Smooth muscle cell (in vitro differentiated cells): Measurements from ENCODE around the gene ITSN1. TPM values are rescaled to one million over a fixed set of nuclear protein-coding genes. Genes with fewer than 3 reads are reported as not detected.
A peak's percentile ranks its signal among the peaks of the same experiment; 100 is the strongest.

Experiments
- DNase-seq: peaks from one replicate; lab custom pipeline; 2025; ENCODE audit not compliant: unreplicated experiment; lab: John Stamatoyannopoulos, UW
- H2AFZ ChIP-seq: fragments of 200-600 bp; sonication (generic); 2 replicates; pipeline ENCODE4 v1.6.0; 2016; ENCODE audit warnings: antibody characterized with exemption, low read depth, mild to moderate bottlenecking
- H3F3A ChIP-seq: fragments of 200-600 bp; sonication (generic); 2 replicates; pipeline ENCODE4 v1.6.0; 2017; ENCODE audit warnings: antibody characterized with exemption, low read depth
- H3K27ac ChIP-seq: fragments of 200-600 bp; sonication (generic); 2 replicates; pipeline ENCODE4 v1.5.1; 2016; ENCODE audit warnings: low read depth, mild to moderate bottlenecking
- H3K27me3 ChIP-seq: fragments of 200-600 bp; sonication (generic); 2 replicates; pipeline ENCODE4 v1.6.1; 2016; ENCODE audit warnings: low read depth, mild to moderate bottlenecking
- H3K36me3 ChIP-seq: fragments of 200-600 bp; sonication (generic); 2 replicates; pipeline ENCODE4 v1.5.1; 2016; ENCODE audit warnings: low read depth
- H3K4me1 ChIP-seq: fragments of 200-600 bp; sonication (generic); 2 replicates; pipeline ENCODE4 v1.5.1; 2016; ENCODE audit warnings: low read depth
- H3K4me2 ChIP-seq: fragments of 200-600 bp; sonication (generic); 2 replicates; pipeline ENCODE4 v1.6.0; 2016; ENCODE audit warnings: mild to moderate bottlenecking
- H3K4me3 ChIP-seq: fragments of 200-600 bp; sonication (generic); 2 replicates; pipeline ENCODE4 v1.5.1; 2016; ENCODE audit warnings: mild to moderate bottlenecking
- H3K79me2 ChIP-seq: fragments of 200-600 bp; sonication (generic); 2 replicates; pipeline ENCODE4 v1.6.0; 2016; ENCODE audit warnings: low read depth, mild to moderate bottlenecking
- H3K9ac ChIP-seq: fragments of 200-600 bp; sonication (generic); 2 replicates; pipeline ENCODE4 v1.6.0; 2016; ENCODE audit warnings: low read depth
- H3K9me3 ChIP-seq: fragments of 200-600 bp; sonication (generic); replicated peaks from 2 replicates; pipeline ENCODE4 v1.5.1; 2016; ENCODE audit warnings: low read depth
- H4K20me1 ChIP-seq: fragments of 200-600 bp; sonication (generic); 2 replicates; pipeline ENCODE4 v1.6.0; 2016; ENCODE audit warnings: low read depth
- CTCF ChIP-seq: fragments of 200-600 bp; sonication (generic); IDR thresholded peaks from 2 replicates; pipeline ENCODE4 v1.5.1; 2017; ENCODE audit warnings: borderline replicate concordance, mild to moderate bottlenecking, antibody characterized with exemption; ENCODE audit not compliant: insufficient read depth, poor library complexity, severe bottlenecking
- WGBS: methylation state at CpG from one replicate; pipeline ENCODE4 v1.1.7; 2016; ENCODE audit warnings: low lambda C conversion rate; 5-methylcytosine and 5-hydroxymethylcytosine counted together
- polyA plus RNA-seq: library from polyadenylated mRNA; unstranded; fragments of >200 nt; fragmentation: Nextera tagmentation; extraction: Ambion mirVana; gene quantifications from 2 replicates; pipeline ENCODE4 v1.2.1, GENCODE V29; 2016
- total RNA-seq: library from RNA; depleted of rRNA; stranded (reverse); fragments of >200 nt; gene quantifications from 2 replicates; pipeline ENCODE4 v1.2.3, GENCODE V29; 2014

ITSN1 gene
- total and polyA plus RNA-seq, 2 experiments from 2014 or later: 36.4 to 76.5 TPM

DNA sequence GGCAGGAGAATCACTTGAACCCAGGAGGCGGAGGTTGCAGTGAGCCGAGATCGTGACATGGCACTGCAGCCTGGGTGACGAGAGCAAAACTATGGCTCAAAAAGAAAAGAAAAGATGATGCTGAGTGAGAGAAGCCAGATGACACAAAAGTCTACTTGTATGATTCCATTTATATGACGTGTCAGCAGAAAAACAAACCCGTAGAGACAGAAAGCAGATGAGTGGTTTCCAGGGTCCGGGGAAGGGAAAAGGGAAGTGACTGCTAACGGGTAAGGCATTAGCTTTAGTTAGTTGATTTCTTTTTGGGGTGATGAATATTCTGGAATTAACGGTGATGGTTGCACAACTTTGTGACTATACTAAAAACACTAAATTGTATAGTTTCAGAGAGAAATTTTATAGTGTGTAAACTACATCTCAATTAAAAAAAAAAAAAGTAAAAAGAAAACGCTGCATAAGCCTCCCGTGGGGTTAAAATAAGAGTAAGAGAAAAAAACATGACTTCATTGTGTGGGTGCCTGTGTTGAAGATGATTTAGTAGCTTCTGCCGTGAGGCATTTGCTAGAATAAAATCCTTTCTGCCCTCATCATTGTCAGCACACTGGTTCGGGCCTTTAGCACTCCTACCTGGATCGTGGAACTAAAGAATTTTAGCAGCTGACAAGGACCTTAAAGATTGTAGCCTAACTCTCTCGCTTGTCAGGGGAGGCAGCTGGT, 298.0 kb downstream of the ITSN1 start:
- Histone ChIP-seq H3F3A (peaks cover 22% of the 10 kb centered on the region), H3K79me2 (no peaks in the 10 kb centered on the region), H3K4me3 (no peak overlapping the region), H3K27ac (peak overlapping the region; percentile 98), H3K9ac (peak overlapping the region; percentile 89), H3K27me3 (no peaks in the 10 kb centered on the region), H3K4me2 (peak overlapping the region; percentile 55), H4K20me1 (no peaks in the 10 kb centered on the region), H2AFZ (no peak overlapping the region), H3K4me1 (peaks cover 4% of the 10 kb centered on the region), H3K9me3 (no peaks in the 10 kb centered on the region), H3K36me3 (no peaks in the 10 kb centered on the region)
- no peak for DNase-seq
- TF ChIP-seq CTCF: no peak
- WGBS: 36% methylated on average over 15 of the region's 15 CpGs

- Histone ChIP-seq H3K27me3 (no peaks in the 10 kb centered on the region), H3K9ac (peak overlapping the region; percentile 89), H3F3A (peaks cover 19% of the 10 kb centered on the region), H3K4me1 (peaks cover 4% of the 10 kb centered on the region), H3K4me3 (no peak overlapping the region), H3K9me3 (no peaks in the 10 kb centered on the region), H3K4me2 (peak overlapping the region; percentile 55), H3K36me3 (no peaks in the 10 kb centered on the region), H3K79me2 (no peaks in the 10 kb centered on the region), H2AFZ (no peak overlapping the region), H4K20me1 (no peaks in the 10 kb centered on the region), H3K27ac (peak overlapping the region; percentile 98)
- no peak for TF ChIP-seq CTCF
- 22% methylated on average over 5 of the region's 5 CpGs for WGBS
- no peak for DNase-seq
Observed at GRCh38 chr21:33940881-33941245, 298.6 kb downstream of the ITSN1 start.

DNA sequence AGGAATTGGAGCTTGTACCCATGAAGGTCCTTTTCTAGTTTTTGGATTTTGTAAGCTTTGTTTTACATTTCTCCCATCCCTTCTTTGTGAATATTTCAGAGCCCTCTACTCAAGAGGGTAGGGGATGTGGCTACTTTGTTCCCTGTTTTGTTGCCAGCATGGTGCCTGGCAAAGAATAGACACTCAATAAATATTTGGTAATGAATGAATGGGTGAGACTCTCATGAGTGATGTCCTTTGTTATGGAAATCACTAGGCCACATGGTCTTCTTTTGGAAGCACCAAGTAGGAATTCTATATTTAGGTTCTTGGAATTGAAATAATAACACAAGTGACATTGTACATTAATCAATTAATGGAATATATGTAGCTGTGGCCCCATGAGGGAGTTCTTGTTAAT, 300.1 kb downstream of the ITSN1 start:
- no peak for TF ChIP-seq CTCF
- Histone ChIP-seq H3K4me3 (no peak overlapping the region), H3K27me3 (no peaks in the 10 kb centered on the region), H4K20me1 (no peaks in the 10 kb centered on the region), H3K36me3 (no peaks in the 10 kb centered on the region), H3K27ac (no peak overlapping the region), H3K9me3 (no peaks in the 10 kb centered on the region), H3K4me1 (peaks cover 12% of the 10 kb centered on the region), H2AFZ (no peak overlapping the region), H3F3A (peaks cover 22% of the 10 kb centered on the region), H3K4me2 (no peak overlapping the region), H3K79me2 (no peaks in the 10 kb centered on the region), H3K9ac (no peak overlapping the region)
- DNase-seq: no peak

DNA sequence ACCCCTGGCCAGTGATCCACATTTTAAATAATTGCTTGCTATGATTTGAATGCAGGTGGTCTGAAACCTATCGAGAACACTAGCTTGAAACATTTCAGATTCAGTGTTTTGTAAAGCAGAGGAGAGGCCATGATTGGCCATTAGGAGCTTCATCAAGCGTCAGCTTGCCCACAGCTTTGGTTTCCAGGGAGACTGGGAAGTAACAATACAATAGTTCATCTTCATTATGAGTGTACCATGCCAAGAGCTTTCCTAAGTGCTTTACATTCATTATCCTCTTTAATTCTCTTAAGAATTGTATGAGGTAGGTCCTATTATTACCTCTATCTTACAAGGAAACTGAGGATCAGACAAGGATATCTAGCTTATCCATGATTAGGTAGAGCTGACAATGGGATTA, 301.0 kb downstream of the ITSN1 start:
- no peak for TF ChIP-seq CTCF
- no peaks in the 10 kb centered on the region for H3K27me3 ChIP-seq
- H3F3A ChIP-seq: peaks cover 22% of the 10 kb centered on the region
- H3K9ac ChIP-seq: no peak overlapping the region
- no peak overlapping the region for H2AFZ ChIP-seq
- 96% methylated on average over 2 of the region's 2 CpGs for WGBS
- H4K20me1 ChIP-seq: no peaks in the 10 kb centered on the region
- no peaks in the 10 kb centered on the region for H3K9me3 ChIP-seq
- peaks cover 19% of the 10 kb centered on the region for H3K4me1 ChIP-seq
- H3K4me2 ChIP-seq: no peak overlapping the region
- no peaks in the 10 kb centered on the region for H3K79me2 ChIP-seq
- no peak overlapping the region for H3K27ac ChIP-seq
- no peak for DNase-seq
- H3K36me3 ChIP-seq: no peaks in the 10 kb centered on the region
- H3K4me3 ChIP-seq: no peak overlapping the region
